Measurements from ENCODE around the gene C16orf78.

C16orf78 gene

DNA sequence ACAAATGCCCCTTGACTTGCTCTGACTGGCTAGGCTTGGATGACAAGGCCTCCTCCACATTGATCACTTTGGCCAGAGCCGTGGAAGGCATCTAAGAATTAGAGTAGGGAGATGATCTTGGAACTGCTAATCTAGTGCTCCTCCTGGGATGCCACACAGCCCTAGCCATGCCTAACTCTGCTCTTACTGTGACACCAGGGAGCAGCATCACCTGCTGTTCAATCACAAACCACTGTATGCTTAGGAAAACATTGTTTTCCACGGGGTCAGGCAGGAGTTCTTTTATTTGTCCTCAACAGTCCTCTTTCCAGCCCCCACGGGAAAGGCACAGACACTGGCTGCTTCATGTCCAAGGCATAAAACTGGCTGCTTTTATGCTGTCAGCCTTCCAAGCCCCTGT, 46.3 kb downstream of the C16orf78 start:
- DNase-seq, result no peak
- intact Hi-C loops (cut with DNase I), result no loop called here

DNA sequence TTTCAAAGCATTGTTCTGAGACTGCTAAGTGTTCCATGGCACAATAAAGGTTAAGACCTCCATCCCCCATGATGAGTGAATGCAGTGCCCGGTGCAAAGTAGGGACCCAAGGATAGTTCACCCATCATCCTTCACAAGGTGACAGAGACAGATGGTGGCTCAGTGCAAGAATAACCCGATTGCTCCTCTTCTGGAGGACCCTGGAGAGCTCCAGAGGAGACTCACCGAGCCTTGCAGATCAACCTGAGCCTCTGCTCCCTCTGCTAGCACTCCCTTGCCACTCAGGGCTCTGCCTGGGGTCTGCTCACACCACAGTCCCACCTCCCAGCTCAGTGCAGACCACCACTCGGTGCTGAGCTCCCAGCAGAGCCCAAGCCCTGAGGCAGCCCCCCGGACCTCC, 49.3 kb downstream of the C16orf78 start:
- intact Hi-C loops (cut with DNase I), result no loop called here
- peak in 1 of 10 donors; percentile 24 for DNase-seq

DNA sequence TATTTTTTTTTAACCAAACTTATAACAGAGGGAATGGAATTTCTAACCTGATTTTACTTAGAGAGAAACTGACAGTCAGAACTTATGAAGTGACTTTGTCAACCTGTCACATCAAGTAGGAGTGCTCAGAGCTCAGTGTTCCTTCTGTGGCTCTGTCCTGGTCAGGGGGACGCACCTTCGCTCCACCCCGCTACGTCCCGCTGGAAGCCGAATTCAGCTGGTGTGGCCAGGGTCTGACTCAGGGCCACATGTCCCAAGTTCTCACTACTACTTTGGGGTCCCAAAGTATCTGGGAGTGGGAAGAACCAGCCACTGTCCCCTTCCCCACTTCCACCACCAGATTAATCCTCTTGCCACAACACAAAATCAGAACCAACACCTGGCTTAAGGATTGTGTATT, 51.4 kb downstream of the C16orf78 start:
- intact Hi-C loops (cut with DNase I), result no loop called here
- DNase-seq, result peak in 1 of 10 donors; percentile 76

- DNase-seq, result peak in 1 of 10 donors; percentile 37
- intact Hi-C loops (cut with DNase I), result no loop called here
Observed at GRCh38 chr16:49427771-49428170, 54.2 kb downstream of the C16orf78 start.

GRCh38 chr16:49428808-49429207, 55.2 kb downstream of the C16orf78 start:
- no peak for DNase-seq
- intact Hi-C loops (cut with DNase I), result no loop called here

DNA sequence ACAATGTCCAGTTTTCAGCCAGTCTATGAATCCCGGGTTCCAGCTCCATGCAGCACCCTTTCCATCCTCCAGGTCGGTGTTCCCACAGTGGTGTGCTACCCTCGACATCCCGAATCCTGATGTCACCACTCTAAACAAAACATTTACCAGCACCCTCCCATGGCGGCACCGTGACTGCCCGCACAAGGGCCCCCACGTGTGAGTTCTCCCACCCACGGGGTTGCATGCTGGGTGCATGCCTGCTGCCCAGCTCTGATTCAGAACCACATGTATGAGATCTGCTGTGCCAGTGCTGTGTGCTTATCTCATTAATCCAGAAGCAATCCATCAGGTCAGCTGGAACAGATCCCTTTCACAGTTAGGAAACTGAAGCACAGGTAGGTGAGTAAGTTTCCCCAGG, 57.4 kb downstream of the C16orf78 start:
- intact Hi-C loops (cut with DNase I), result no loop called here
- DNase-seq, result peak in 1 of 10 donors; percentile 49

DNA sequence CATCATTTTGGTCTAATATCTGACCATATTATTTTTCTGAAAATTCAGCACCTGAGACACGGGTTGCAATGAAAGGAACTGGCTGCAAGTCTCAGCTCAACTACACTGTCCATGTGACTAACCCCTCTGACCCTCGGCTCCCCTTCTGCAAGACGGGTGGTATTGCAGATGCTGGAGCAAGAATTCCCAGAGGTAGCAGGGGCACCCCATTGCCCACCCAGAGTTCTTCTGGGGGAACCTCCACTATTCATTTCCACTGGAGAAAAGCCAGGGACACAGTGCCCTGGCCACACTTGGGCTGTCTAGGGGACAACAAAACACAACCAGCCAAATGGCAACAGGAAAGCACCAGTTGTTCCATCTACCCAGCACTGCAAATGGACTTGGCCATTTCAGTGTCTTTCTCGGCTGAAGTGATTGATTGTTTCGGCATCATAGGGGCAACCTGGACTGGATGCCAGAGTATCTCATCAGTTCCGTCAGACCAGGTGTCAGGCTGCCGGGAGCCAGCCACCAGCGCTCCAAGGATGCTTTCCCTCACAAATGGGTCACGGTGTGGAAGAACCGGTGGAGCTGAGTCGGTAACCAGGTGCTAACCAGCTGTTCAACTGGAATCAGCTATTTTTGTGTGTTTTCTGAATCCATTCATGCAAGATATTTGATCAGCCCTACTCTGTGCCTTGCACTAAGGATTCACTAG, 58.1 kb downstream of the C16orf78 start:
- DNase-seq, result peak in 1 of 10 donors; percentile 34
- intact Hi-C loops (cut with DNase I), result no loop called here

DNA sequence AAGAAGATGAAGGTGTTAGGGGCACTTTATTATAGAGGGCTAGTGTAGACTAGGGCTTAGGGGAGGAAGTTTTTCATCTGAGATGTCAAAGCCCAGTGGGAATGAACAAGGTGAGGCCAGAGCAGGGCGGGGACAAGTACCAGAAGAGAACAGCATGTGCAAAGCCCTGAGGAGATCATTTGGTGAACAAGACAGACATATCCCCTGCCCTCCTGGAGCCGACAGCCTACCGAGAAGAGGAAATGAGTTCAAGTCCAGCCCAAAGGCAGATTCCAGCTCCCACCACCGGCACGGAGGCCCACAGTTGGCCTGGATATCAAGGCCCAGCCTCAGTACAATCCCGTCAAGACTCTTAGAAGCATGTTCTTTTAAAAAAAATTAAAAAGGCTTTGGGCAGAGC, 61.1 kb downstream of the C16orf78 start:
- DNase-seq, result peak in 1 of 10 donors; percentile 63
- intact Hi-C loops (cut with DNase I), result no loop called here

- intact Hi-C loops (cut with DNase I), result no loop called here
- DNase-seq, result peak in 1 of 10 donors; percentile 55
Observed at GRCh38 chr16:49436181-49436580, 62.6 kb downstream of the C16orf78 start.

- peak in 1 of 10 donors; percentile 35 for DNase-seq
- intact Hi-C loops (cut with DNase I), result no loop called here
Observed at GRCh38 chr16:49437344-49437743, 63.7 kb downstream of the C16orf78 start.

GRCh38 chr16:49439050-49439449, 65.4 kb downstream of the C16orf78 start:
- DNase-seq, result peak in 1 of 10 donors; percentile 24
- intact Hi-C loops (cut with DNase I), result no loop called here

DNA sequence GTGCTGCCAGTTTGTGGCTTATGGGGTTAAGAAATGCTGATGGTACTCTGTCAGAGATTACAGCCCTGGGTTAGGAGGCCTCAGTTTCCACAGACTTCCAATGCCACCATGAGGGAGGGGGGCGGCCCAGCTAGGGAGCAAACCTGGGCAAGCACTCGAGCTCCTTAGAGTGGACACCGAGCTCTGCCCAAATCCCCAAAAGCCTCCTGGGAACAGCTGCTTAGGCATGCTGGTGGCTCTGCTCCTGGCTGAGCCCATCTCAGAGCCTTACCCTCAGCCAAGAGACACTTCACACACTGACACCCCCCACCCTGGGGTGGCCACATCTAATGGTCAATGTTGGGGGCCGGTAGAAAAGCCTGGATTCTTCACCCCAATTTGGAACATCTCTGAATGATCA, 66.1 kb downstream of the C16orf78 start:
- intact Hi-C loops (cut with DNase I), result no loop called here
- peak in 1 of 10 donors; percentile 72 for DNase-seq

- peak in 7 of 10 donors; percentile 52 to 94 (median 69) for DNase-seq
- intact Hi-C loops (cut with DNase I), result no loop called here
Observed at GRCh38 chr16:49440156-49441065, 66.8 kb downstream of the C16orf78 start.

DNA sequence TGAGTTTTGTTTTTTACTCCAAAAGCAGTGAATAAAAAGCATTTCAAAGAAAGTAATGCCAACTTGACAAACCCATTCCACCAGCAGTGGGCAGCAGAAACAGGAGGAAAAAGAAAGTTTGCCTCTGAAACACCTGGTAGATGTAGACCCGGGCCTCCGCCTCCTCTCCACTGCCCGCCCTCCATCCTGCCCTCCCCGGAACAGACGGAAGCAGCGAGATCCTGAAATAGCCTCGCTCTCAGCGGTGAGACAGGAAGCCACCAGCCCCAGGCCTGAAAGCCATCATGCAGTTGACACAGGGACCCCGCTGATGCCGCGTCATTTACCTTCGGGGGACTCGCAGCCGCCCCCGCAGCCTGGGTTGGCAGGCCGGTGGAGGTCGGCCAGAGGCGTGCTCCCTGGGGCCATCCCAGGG, 67.8 kb downstream of the C16orf78 start:
- intact Hi-C loops (cut with DNase I), result no loop called here
- DNase-seq, result peak in 1 of 10 donors; percentile 86

GRCh38 chr16:49442805-49443204, 69.2 kb downstream of the C16orf78 start:
- intact Hi-C loops (cut with DNase I), result no loop called here
- DNase-seq, result no peak

GRCh38 chr16:49443576-49443975, 70.0 kb downstream of the C16orf78 start:
- intact Hi-C loops (cut with DNase I), result no loop called here
- DNase-seq, result peak in 1 of 10 donors; percentile 66

DNA sequence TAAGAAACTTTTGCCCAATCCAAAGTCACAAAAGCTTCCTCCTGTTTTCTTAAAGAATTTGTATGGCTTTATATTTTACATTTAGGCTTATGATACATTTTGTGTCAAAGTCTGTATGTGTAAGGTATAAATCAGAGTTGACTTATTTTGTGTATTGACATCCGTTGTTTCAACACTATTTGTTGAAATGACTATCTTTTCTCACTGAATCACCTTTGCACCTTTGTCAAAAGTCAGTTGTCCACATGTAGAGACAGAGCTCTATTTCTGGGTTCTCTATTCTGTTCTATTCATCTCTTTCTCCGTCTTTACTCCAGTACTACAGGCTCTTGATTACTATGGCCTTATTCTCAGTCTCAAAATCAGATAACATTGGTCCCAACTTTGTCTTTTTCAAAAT, 73.2 kb downstream of the C16orf78 start:
- intact Hi-C loops (cut with DNase I), result no loop called here
- DNase-seq, result no peak

Measured in posterior cingulate gyrus (tissue), 11 donors.